Measurements from ENCODE around the gene RNF151. TPM values are rescaled to one million over a fixed set of nuclear protein-coding genes. Genes with fewer than 3 reads are reported as not detected.
A peak's percentile ranks its signal among the peaks of the same experiment; 100 is the strongest.

Gene RNF151
- total and polyA plus RNA-seq, 10 of the 15 experiments (the other 5 are each of a cell fraction or from before 2014, with no cell fraction given) = 0.17 to 0.56 TPM; not detected in 8

DNA sequence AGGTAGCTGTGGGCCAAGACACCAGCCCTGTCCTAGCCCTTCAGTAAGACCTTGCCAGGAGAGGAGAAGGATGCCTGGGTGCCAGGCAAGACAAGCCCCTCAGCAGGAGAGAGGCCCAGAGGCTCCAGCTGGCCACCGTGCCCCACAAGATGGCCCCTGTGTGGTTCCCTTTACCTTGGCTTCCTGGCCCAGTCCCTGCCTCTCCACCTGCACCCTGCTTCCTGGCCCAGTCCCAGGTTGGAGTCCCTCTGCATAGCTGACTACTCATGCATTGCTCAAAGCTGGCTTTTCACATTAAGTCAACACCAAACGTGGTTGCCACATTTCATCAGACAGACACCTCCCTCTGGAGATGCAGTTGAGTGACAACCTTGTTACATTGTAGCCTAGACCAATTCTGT, 27.1 kb downstream of the RNF151 start (continued):
- TF ChIP-seq, protein P1, sequence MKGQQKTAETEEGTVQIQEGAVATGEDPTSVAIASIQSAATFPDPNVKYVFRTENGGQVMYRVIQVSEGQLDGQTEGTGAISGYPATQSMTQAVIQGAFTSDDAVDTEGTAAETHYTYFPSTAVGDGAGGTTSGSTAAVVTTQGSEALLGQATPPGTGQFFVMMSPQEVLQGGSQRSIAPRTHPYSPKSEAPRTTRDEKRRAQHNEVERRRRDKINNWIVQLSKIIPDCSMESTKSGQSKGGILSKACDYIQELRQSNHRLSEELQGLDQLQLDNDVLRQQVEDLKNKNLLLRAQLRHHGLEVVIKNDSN (IDR thresholded peaks at IDR 0.05; ENCODE audit: borderline replicate concordance, extremely low read length, insufficient read depth, low read depth, low read length) = no peak

DNA sequence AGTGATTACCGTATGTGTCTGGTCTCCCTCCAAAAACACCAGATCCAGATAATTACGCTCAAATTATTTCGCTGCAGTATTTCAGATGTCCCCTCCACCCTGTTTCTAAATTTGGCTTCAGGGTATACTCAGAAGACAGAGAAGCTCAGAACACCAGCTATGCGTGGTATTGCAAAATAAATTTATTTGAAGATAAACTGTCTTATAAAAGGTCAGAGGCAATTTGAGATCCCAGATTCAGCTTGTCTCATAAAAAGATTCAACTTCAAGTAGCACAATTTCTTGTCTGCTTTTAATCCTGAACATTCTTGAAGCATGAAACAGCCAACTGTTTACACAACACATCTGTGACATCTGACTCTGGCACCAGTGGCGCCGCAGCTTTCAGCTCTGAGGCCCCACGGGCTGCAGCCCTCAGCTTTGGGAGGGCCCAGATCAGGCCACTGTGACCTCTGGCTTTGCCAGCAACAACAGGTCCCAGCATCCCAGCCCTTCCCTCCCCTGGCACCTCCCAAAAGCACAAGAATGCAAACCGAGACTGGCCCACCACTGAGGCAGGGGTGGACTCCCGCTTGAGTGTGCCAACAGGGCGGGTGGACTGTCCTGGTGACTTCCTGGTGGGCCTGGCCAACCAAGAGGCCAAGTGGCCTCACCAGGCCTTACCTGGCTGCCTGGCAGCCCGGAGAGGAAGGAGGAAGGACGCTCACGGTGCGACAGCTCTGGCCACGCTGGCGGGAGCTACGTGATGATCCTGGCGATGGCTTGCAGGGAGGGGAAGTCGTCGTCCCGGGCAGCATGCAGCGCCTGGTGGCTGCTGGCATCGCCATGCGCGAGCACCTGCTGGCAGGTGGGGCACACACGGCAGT, 31.1 kb downstream of the RNF151 start:
- no peaks in the 10 kb centered on the region; the same call in 2 of the 3 replicates for H3K9me3 ChIP-seq (replicated peaks; ENCODE audit: control insufficient read depth, insufficient read depth, low read length)
- H4K20me1 ChIP-seq (ENCODE audit: control insufficient read depth, insufficient read depth) = no peaks in the 10 kb centered on the region
- H3K4me2 ChIP-seq (ENCODE audit: control insufficient read depth, insufficient read depth) = no peak overlapping the region
- no peaks in the 10 kb centered on the region for H3K79me2 ChIP-seq (ENCODE audit: control insufficient read depth, insufficient read depth, low read length)
- ATAC-seq = no peak
- SMC1A ChIA-PET (ENCODE audit: uncharacterized antibody, unreplicated experiment) = interaction anchor here (1.2 kb wide), 1 partner anchor 16 kb away, joined by 3 read pairs; the partner anchor contains the start of gene NOXO1
- CTCF ChIA-PET = interaction anchor here (0.9 kb wide), 1 partner anchor 15 kb away, joined by 3 read pairs; no protein-coding TSS in a partner anchor
- 91% methylated on average over 26 of the region's 26 CpGs for WGBS (ENCODE audit: insufficient coverage, insufficient replicate concordance, low lambda C conversion rate, missing lambda C conversion rate)
- TF ChIP-seq POLR2A (IDR thresholded peaks at IDR 0.05; ENCODE audit: low read depth, low read length) (0 out of 2 replicates have a peak, but pooled peaks have one; percentile 21), CREM (IDR thresholded peaks at IDR 0.05; ENCODE audit: low read depth) (no peak)
- no peak for DNase-seq (ENCODE audit: low read depth, low spot score)
- FAIRE-seq = no peak
- in situ Hi-C loops (cut with MboI) (no loop called here), intact Hi-C loops (cut with micrococcal nuclease; ENCODE audit: unreplicated experiment) (no loop called here)
- no peak overlapping the region for H3K9ac ChIP-seq (ENCODE audit: control insufficient read depth, insufficient read depth, low read length)
- RAD21 ChIA-PET (ENCODE audit: unreplicated experiment) = interaction anchor here (1.0 kb wide), 1 partner anchor 14 kb away, joined by 3 read pairs; the partner anchor contains the start of gene GFER
- BruUV-seq (replicated peaks) = no TSS peak
- POLR2A ChIA-PET = interaction anchor here (0.5 to 2.4 kb wide), 2 partner anchors 11 to 721 kb away, joined by 5 to 8 read pairs; no protein-coding TSS in a partner anchor
- H2AFZ ChIP-seq (ENCODE audit: control insufficient read depth, low read depth, low read length) = no peak overlapping the region
- no peak overlapping the region for H3K27ac ChIP-seq (ENCODE audit: control insufficient read depth, insufficient read depth)
- H3K4me1 ChIP-seq (ENCODE audit: control insufficient read depth, insufficient read depth, low read length) = peaks cover 11% of the 10 kb centered on the region
- peaks cover 3 to 38% of the 10 kb centered on the region in 2 experiments for H3K36me3 ChIP-seq (ENCODE audit: control insufficient read depth in 2 of 2, insufficient read depth in 2 of 2, low read length in 1 of 2)
- H3K4me3 ChIP-seq = no peak overlapping the region
- H3K27me3 ChIP-seq (replicated peaks in 1 of 2; ENCODE audit: control insufficient read depth in 2 of 2, insufficient read depth in 2 of 2, low read length in 1 of 2) = no peaks in the 10 kb centered on the region

Measured in GM12878 (cell line).